Measurements from ENCODE around the gene KCTD1.

KCTD1 gene

GRCh38 chr18:26524504-26525351, 23.6 kb downstream of the KCTD1 start:
- no peak for DNase-seq (ENCODE audit: extremely low read depth in 1 of 2, low read depth in 1 of 2)

DNA sequence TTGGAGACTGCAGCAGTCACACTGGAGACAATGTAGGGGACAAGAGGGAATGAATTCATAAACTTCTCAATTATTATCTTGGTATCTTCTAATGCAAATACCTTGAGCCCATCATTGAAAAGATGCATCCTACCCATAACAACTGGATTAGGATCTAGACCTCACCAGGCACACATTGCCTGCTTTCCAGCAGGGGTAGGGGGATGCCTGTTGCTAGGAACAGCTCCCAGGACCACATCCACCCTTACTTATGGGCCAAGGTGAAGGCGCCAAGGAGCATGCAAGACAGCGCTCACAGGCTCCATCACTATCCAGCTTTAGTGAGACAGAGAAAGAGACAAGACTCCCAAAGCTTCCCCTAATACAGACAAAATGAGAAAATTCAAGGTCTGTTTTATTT, 24.4 kb downstream of the KCTD1 start:
- DNase-seq (ENCODE audit: extremely low read depth in 1 of 2, low read depth in 1 of 2), result no peak

DNA sequence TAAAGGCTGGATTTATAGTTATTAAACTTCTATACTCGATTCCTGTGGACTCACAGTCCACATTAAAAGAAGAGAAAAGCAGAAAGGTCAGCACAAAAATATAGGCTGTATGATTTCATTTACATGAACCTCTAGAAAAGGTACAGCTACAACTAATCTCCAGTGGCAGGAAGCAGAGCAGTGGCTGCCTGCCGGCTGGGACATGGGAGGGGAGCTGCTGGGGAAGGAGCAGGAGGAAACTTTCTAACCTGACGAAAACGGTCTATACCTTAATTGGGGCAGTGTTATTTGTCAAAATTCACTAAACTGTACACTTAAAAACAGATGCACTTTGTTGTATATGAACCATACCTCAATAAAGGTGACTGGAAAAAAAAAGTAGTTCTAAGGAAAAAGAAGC, 26.7 kb downstream of the KCTD1 start:
- DNase-seq (ENCODE audit: extremely low read depth in 1 of 2, low read depth in 1 of 2), result no peak

GRCh38 chr18:26520974-26521373, 27.4 kb downstream of the KCTD1 start:
- no peak for DNase-seq (ENCODE audit: extremely low read depth in 1 of 2, low read depth in 1 of 2)

DNA sequence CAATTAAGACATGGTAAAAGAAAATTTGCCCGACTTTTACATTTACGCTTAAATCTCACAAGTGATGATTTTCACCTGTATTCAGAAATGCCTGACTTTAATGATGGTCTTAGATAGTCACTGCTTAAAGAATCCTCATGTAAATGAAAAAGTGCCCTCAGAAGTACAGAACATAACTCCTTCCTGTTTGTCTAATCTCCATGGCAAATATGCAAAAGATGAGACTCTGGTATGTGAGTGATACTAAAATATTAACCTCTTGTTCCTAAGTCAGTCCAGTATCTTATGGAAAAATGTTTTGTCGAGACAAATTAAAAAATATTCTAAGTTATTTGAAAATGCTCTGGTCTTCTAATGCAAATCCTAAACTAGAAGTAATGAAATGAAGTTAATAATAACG, 29.2 kb downstream of the KCTD1 start:
- no peak for DNase-seq (ENCODE audit: extremely low read depth in 1 of 2, low read depth in 1 of 2)

DNA sequence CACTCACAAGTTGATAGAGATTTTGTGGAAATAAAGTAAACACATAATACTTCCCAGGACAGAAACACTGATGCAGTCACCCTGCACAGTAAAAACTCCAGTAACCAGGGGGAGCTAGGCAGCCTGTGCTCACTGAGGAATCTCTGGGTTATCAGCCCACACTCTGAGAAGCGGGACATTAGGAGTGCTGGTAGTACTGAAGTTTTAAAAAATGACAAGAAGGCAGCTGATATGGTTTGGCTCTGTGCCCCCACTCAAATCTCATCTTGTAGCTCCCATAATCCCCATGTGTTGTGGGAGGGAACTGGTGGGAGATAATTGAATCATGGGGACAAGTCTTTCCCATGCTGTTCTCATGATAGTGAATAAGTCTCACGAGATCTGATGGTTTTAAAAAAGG, 31.4 kb downstream of the KCTD1 start:
- no peak for DNase-seq (ENCODE audit: extremely low read depth in 1 of 2, low read depth in 1 of 2)

DNA sequence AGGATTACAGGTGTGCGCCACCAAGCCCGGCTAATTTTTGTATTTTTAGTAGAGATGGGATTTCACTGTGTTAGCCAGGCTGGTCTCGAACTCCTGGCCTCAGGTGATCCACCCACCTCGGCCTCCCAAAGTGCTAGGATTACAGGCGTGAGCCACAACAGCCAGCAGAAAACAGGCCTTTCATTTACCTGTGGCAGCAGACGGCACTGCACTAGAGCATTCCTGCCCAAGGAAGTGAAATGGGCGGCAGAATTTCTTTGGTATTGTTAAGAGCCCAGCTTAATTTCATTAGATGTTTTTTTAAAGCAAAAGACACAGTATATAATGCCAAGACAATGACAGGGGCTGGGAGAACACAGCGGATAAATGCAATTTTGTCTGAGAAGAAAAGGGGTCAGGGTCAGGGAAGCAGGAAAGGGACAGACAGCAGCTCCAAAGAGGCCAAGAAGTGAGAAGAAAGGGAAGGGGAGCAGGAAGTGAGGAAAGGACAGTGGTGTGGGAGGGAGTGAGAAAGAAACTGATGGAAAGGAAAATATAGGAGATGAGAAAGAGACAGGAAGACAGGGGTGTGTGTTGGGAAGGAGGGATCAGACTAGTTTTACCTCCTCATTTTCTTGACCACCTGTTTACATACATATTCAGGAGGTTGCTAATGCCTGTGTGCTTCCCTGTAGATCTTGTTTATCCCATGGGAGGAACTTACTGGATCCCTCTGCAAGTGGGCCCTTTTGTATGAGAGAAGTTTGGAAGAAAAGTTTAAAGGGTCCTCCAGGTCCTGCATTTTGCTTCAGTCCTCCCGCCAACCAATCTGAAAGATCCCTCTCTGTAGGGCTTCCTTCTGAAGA, 32.5 kb downstream of the KCTD1 start:
- DNase-seq (ENCODE audit: extremely low read depth in 1 of 2, low read depth in 1 of 2), result no peak

GRCh38 chr18:26511339-26512071, 36.8 kb downstream of the KCTD1 start:
- no peak for DNase-seq (ENCODE audit: extremely low read depth in 1 of 2, low read depth in 1 of 2)

- no peak for DNase-seq (ENCODE audit: extremely low read depth in 1 of 2, low read depth in 1 of 2)
Measured at GRCh38 chr18:26510337-26510736, 38.0 kb downstream of the KCTD1 start.

GRCh38 chr18:26506012-26506411, 42.3 kb downstream of the KCTD1 start:
- DNase-seq (ENCODE audit: extremely low read depth in 1 of 2, low read depth in 1 of 2), result no peak

DNA sequence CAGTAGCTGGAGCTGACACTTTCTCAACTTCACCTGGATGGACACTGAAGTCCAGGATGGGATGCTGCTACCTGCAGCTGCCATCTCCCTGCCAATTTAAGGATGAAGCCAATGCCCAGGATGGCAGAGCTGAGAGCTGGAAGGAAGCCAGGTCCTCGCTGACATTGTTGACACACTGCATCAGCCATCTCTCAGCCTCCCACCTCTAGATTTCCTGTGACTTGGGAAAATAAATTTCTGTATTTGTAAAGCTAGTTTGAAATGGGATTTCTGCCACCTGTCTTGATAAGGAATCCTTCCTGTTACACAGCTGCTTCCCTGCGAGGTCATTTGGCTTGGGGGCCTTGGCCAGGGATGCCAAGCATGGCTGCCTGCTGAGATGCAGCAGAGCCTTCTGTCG, 43.5 kb downstream of the KCTD1 start:
- DNase-seq (ENCODE audit: extremely low read depth in 1 of 2, low read depth in 1 of 2), result no peak

DNA sequence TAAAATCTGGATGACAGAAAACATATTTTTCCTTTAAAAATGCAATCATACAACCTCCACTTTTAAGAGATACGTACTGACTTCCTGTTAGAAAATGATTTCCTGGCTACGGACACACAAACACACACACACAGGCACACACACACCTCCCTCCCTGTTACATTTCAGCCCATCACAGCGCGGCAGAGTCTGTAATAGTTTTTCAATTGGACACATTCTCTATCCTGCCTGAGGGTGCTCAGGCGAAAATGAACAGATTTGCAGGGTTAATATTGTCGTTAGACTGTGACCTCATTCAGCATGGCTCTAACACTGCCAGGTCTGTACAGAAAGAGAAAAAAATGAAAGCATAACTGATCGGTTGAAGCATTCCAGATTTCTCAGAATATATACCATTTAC, 45.0 kb downstream of the KCTD1 start:
- no peak for DNase-seq (ENCODE audit: extremely low read depth in 1 of 2, low read depth in 1 of 2)

- DNase-seq (ENCODE audit: extremely low read depth in 1 of 2, low read depth in 1 of 2), result no peak
Measured at GRCh38 chr18:26502823-26503222, 45.5 kb downstream of the KCTD1 start.

DNA sequence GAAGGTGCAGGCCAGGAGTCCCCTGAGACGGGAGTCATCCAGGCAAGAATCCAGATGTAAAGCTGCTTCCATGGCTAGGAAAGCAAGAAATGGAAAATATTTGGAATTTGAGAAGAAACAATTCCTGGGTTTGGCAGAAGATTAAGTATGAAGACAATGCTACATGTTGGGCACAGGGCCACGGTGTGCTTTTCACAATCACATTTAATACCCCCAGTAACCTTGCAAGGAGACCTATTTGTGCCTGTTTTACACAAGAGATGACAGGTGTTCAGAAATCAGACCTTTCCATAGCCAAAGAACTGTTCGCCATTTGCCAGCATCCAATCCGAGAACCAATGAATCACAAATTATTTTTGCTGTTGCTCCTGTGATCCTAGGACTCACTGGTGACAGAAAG, 50.5 kb downstream of the KCTD1 start:
- no peak for DNase-seq (ENCODE audit: extremely low read depth in 1 of 2, low read depth in 1 of 2)

DNA sequence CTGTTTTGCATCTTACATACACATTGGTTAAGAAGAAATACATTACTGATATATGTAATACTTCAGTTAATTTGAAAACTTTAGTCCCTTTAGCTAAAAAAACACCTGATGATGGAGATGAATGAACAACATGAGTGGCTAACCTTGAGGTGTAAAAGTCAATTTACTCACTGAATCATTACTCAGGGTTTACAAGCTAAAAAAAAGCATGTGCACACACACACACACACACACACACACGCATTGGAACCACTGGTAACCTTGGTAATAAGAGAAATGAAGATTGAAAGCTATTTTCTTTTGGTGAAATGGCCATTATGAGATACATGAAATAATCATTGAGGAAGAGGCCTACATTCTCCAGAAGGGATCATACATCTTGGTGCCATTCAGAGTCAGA, 51.8 kb downstream of the KCTD1 start:
- DNase-seq (ENCODE audit: extremely low read depth in 1 of 2, low read depth in 1 of 2), result no peak

GRCh38 chr18:26495287-26495686, 53.1 kb downstream of the KCTD1 start:
- DNase-seq (ENCODE audit: extremely low read depth in 1 of 2, low read depth in 1 of 2), result no peak

GRCh38 chr18:26493021-26493420, 55.3 kb downstream of the KCTD1 start:
- DNase-seq (ENCODE audit: extremely low read depth in 1 of 2, low read depth in 1 of 2), result no peak

GRCh38 chr18:26491194-26491816, 57.0 kb downstream of the KCTD1 start:
- no peak for DNase-seq (ENCODE audit: extremely low read depth in 1 of 2, low read depth in 1 of 2)

DNA sequence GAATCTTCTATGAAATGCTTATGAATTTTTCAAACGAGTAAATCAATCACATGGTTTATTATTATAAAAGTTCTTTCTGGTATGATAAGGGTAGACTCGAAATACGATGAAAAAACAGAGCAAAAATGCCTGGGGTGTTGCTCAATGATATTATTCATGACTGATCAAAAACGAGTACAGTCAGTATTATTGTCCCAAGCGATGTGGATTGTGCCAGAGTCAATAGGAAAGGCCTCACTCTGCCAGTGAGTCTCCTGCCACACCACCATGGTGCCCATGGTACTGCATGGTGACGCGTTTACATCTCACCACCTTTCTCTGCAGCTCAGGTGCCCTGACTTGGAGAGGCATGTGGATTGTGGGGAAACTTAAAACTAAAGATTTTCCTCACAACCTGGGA, 58.5 kb downstream of the KCTD1 start:
- no peak for DNase-seq (ENCODE audit: extremely low read depth in 1 of 2, low read depth in 1 of 2)

DNA sequence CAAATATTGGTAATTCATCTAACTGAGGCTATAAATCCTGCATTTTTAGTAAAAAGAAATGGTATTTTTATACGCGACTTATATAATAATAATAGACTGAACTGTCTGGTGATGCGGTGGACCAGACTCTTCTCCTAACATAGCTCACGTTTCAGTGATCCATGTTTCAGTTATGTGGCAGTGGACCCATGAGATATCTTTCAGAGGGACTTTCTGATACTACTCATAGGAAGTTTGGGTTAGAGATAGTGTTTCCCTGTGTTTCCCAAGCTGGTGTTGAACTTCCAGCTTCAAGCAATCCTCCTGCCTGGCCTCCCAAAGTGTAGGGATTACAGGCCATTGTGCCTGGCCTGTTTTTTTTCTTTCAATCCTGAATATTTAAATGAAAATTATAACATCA, 59.2 kb downstream of the KCTD1 start:
- no peak for DNase-seq (ENCODE audit: extremely low read depth in 1 of 2, low read depth in 1 of 2)

DNA sequence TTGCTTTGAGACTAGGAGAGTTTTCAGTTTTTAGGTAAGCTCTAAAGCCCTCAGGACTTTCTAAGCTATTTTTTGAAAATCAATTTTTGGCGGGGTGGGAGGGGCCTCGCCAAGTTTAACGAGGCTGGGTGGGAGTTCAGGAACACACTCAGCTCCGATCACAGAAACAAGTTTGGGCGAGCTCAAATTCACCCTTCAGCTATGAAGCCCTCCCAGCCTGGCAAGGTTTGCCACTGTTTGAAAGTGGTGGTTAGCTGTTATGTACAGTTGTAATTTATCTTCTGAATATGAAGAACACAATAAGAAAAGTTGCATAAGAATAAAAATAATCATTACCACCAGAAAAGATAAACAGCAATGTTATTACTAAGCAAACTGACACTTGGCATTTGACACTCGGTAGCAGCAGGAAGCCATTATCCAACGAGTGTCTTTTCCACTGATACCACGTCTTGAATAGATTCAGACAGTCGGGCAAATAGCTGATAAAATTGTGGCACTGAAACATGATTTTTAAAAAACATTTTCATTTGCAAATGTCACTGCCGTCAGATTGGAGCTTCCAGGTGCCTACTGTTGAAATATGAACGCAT, 59.8 kb downstream of the KCTD1 start:
- DNase-seq (ENCODE audit: extremely low read depth in 1 of 2, low read depth in 1 of 2), result no peak
